Fibroblast of mammary gland (primary cell): Measurements from ENCODE around the gene KLF7.

Experiments
- DNase-seq: peaks from one replicate; pipeline ENCODE4 v3.0.0-alpha.2; 2010; ENCODE audit warnings: low read depth
- H3K4me3 ChIP-seq: 2 replicates; pipeline ENCODE4 v1.5.1; 2011; ENCODE audit warnings: low read depth, mild to moderate bottlenecking, low read length, moderate library complexity; ENCODE audit not compliant: control insufficient read depth
- CTCF ChIP-seq: conservative IDR thresholded peaks from 2 replicates; pipeline ENCODE4 v1.5.1; 2011; ENCODE audit warnings: low read depth, low read length, inconsistent platforms; ENCODE audit not compliant: control insufficient read depth, insufficient read depth

The KLF7 gene

DNA sequence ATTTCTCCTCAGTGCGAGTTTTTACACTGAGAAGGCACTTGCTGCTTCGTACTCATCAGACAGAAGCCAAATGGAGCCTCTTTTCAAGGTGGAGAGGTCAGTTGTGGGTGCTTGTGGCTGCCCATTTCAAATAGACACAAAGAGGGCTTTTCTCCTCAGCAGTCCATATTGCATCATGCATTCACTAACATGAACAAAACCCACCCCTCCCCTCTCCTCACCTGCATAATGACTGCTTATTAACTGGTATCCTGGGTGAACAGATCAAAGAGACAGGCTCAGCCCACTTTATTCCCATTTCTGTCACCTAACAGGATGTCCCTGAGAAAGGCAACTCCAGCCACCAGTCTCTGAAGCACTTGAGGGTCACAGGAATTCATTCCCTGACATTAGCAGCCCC, 28.9 kb downstream of the KLF7 start:
- H3K4me3 ChIP-seq: no peak overlapping the region
- TF ChIP-seq CTCF: no peak
- no peak for DNase-seq

DNA sequence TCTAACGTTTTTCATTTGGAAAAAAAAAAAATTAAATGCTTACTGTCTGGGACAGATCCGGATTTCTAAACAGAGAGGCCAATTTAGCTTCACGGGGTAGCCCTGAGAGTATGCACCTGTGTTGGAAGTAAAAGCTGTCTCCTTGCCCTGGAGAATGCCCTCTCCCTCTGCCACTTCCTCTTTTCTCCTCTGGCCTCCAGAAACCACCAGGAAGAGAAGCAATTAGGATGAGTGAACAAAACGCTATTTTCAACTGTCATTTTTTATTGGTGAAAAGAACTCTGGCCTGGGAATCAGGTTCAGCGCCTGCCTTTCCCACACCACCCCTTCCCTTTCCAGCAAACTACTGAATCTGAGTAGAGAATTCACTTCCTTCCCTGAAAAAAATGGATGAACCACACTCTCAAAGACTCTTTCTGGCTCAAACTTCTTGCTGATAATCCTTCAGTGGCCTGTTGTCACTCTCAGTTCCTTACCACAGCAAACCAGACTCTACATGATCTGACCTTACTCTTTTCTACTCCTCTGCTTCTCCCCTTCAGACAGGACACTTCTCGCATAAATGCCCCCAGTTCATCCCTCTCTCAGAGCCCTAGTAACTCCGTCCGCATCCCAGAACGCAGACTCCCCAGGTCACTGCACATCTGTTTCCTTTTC, 29.8 kb downstream of the KLF7 start:
- DNase-seq: no peak
- no peak for TF ChIP-seq CTCF
- no peak overlapping the region for H3K4me3 ChIP-seq

DNA sequence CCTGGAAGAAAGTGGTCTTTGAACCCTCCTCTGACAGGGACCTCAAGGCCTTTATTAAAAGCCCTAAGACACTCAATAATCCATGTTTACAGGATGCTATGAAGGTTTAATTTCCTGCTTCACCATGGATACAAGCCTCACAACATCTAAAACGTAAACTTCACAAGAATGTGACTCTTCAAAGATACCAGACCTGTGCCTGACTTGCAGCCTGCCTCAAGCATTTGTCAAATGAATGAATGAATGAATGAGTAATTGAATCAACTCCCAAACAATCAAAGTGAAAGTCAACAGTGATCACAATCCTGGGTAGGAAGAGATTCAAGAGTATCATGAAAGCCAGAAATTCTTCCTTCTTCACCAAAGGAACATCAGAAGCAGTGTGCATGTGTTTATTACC, 30.4 kb downstream of the KLF7 start:
- H3K4me3 ChIP-seq: no peak overlapping the region
- TF ChIP-seq CTCF: no peak
- DNase-seq: peak; percentile 50

GRCh38 chr2:207133820-207134519, 31.8 kb downstream of the KLF7 start:
- TF ChIP-seq CTCF: no peak
- no peak overlapping the region for H3K4me3 ChIP-seq
- peak; percentile 99 for DNase-seq

- H3K4me3 ChIP-seq: no peak overlapping the region
- TF ChIP-seq CTCF: no peak
- DNase-seq: no peak
Observed at GRCh38 chr2:207133458-207133819, 32.3 kb downstream of the KLF7 start.

GRCh38 chr2:207132019-207132418, 33.7 kb downstream of the KLF7 start:
- H3K4me3 ChIP-seq: no peak overlapping the region
- no peak for TF ChIP-seq CTCF
- DNase-seq: no peak

DNA sequence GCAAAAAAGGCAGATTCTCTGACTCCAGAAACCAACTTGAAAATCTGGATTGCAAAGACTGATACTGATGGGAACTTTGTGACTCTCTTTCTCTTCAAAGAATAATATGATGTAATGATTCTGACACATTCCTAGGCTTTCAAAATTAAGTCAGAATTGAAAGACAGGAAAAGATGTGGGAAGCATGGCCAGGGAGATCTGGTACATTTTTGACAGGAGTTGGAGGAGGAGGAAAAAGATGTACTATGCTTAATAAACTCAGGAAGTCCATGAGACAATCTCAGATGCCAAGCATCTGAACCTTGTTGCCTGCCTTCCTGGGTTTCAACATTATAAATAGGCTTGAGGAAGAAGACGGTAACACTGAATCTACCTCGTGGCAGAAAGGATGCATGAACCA, 34.2 kb downstream of the KLF7 start:
- TF ChIP-seq CTCF: no peak
- H3K4me3 ChIP-seq: no peak overlapping the region
- DNase-seq: no peak
